ENCODE results near the gene PTGIS.
"Not testable (repeated sequence)": the region's sequence is repeated elsewhere in the genome, so short reads cannot be mapped to it uniquely, and the experiment has no call there.

Gene PTGIS

GRCh38 chr20:49567421-49568277 lies at the start of gene PTGIS:
Gene PTGIS, minus strand, starts transcription at chr20:49568137. Its CDS starts 21 bp downstream, at chr20:49568116.
- DNase-seq (ENCODE audit: low read depth): peak; percentile 42

- not testable (repeated sequence) for DNase-seq (ENCODE audit: low read depth)
These were observed 49.5 kb upstream of the PTGIS start for GRCh38 chr20:49617394-49617793.

- no peak for DNase-seq (ENCODE audit: low read depth)
These were observed 48.4 kb upstream of the PTGIS start for GRCh38 chr20:49616154-49617007.

GRCh38 chr20:49615401-49616153 lies 47.6 kb upstream of the PTGIS start:
- peak; percentile 46 for DNase-seq (ENCODE audit: low read depth)

- not testable (repeated sequence) for DNase-seq (ENCODE audit: low read depth)
These were observed 47.1 kb upstream of the PTGIS start for GRCh38 chr20:49615051-49615400.

- no peak for DNase-seq (ENCODE audit: low read depth)
These were observed 46.6 kb upstream of the PTGIS start for GRCh38 chr20:49614338-49615050.

GRCh38 chr20:49612127-49612738 lies 44.3 kb upstream of the PTGIS start:
- DNase-seq (ENCODE audit: low read depth): no peak

- not testable (repeated sequence) for DNase-seq (ENCODE audit: low read depth)
These were observed 43.7 kb upstream of the PTGIS start for GRCh38 chr20:49611539-49612126.

- peak; percentile 54 for DNase-seq (ENCODE audit: low read depth)
These were observed 43.0 kb upstream of the PTGIS start for GRCh38 chr20:49610691-49611538.

- peak; percentile 59 for DNase-seq (ENCODE audit: low read depth)
These were observed 41.1 kb upstream of the PTGIS start for GRCh38 chr20:49608752-49609670.

- no peak for DNase-seq (ENCODE audit: low read depth)
These were observed 39.6 kb upstream of the PTGIS start for GRCh38 chr20:49607568-49607967.

GRCh38 chr20:49603209-49603627 lies 35.3 kb upstream of the PTGIS start:
- peak; percentile 87 for DNase-seq (ENCODE audit: low read depth)

GRCh38 chr20:49602345-49603208 lies 34.6 kb upstream of the PTGIS start:
- DNase-seq (ENCODE audit: low read depth): no peak

GRCh38 chr20:49601153-49601924 lies 33.4 kb upstream of the PTGIS start:
- no peak for DNase-seq (ENCODE audit: low read depth)

GRCh38 chr20:49599746-49600113 lies 31.8 kb upstream of the PTGIS start:
- DNase-seq (ENCODE audit: low read depth): no peak

GRCh38 chr20:49597825-49598395 lies 30.0 kb upstream of the PTGIS start:
- no peak for DNase-seq (ENCODE audit: low read depth)

All from EH (cell line).